A172 (cell line): Measurements from ENCODE around the gene CACNA1H. TPM values are rescaled to one million over a fixed set of nuclear protein-coding genes. Genes with fewer than 3 reads are reported as not detected.
"Not testable (repeated sequence)": the region's sequence is repeated elsewhere in the genome, so short reads cannot be mapped to it uniquely, and the experiment has no call there.

Experiments used
- DNase-seq: peaks from one replicate; pipeline ENCODE4 v3.0.0-alpha.2; 2015; ENCODE audit warnings: low spot score
- total RNA-seq: library from RNA; depleted of rRNA; stranded (reverse); fragments of >200 nt; shearing (Covaris generic); gene quantifications from 2 replicates; pipeline ENCODE4 v1.2.3, GENCODE V29; 2014

CACNA1H gene
- total RNA-seq, 1 experiment from 2014 or later: 3.4 TPM

DNA sequence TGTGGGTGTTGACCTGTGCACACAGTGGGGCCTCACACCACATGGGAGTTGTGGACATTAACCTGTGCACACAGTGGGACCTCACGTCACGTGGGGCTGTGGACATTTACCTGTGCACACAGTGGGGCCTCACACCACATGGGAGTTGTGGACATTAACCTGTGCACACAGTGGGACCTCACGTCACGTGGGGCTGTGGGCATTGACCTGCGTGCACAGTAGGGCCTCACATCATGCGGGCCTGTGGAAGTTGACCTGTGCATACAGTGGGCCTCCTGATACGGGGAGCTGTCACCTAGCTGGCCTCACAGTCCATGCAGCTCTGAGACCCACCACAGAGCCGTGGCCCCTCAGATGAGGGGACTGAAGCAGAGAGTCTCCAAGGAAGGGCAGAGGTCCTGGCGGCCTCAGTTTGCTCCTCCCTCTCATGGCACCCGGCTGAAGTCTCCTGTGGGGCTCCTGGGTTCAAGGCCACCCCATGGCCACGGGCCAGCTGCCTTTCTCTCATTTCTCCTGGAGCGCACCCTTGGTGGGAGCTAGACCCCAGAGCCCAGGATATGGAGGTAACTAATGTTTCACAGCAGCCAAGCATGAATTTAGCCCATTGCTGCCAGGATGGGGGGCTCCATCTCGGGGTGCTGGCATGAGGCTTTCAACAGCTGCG lies 21.0 kb downstream of the CACNA1H start:
- DNase-seq: no peak

DNA sequence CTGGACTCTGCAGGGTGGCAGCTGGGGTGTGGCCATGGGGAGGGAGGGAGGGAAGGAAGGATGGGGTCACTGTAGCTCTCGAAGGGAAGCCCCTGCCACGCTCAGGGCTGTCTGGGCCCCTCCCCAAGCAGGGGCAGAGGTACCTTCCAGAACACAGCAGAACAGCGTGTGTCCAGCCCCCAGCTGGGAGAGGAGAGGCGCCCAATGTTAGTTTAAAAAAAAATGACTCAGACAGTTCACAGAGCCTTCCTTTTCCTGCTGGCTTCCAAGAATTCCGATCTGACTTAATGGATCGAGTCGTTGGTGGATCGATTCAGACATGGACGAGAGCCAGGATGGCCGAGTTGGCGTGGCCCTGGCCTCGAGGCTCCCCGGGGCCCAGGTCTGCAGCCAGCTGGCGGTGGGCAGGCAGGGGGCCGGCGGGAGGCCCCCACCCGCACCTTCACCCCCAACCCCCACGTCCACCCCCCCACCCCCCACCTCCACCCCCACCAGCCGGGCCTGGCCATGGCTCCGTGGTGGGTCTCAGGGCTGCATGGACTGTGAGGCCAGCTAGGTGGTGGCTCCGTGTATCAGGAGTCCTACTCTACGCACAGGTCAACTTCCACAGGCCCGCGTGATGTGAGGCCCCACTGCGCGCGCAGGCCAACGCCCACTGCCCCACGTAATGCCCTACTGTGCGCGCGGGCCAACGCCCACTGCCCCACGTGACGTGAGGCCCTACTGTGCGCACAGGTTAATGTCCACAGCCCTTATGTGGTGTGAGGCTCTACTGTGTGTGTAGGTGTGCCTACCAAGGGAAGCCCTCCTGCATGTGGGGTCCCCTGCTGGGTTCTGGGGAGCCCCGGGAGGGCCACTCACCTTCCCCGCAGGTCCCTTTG lies 21.8 kb downstream of the CACNA1H start:
- peak; percentile 53 for DNase-seq

DNA sequence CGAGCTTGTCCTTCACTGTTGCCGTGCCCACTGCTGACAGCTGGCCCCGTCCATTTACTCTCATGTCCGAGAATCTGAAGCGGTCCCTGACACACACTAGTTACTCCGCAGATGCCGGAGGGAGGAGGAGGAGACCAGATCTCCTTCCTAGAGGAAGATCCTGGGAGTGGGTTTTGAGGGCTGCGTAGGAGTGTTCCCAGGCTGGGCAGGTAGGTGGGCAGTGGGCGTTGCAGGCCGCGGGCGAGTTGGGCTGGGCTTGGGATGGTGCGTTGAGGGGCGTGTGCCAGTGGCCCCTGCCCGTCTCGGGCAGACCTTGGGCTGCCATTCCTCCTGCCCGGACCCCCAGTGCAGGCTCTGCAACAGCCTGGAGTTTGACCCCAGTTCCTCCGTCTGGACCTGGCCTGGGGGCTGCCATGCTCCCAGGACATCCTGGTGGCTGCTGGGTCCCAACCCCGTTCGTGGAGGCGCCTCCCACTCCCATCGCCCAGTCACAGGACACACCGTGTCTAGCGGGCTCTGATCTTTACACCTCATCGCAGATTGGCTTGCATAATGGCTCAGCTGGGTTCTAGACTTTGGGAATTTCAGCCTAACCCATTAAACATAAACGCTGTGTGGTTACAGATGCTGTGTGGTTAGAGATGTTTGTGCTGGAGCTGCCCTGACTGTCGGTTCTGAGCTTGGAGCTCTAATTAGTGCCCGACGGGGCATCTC lies 22.8 kb downstream of the CACNA1H start:
- DNase-seq: peak; percentile 73

DNA sequence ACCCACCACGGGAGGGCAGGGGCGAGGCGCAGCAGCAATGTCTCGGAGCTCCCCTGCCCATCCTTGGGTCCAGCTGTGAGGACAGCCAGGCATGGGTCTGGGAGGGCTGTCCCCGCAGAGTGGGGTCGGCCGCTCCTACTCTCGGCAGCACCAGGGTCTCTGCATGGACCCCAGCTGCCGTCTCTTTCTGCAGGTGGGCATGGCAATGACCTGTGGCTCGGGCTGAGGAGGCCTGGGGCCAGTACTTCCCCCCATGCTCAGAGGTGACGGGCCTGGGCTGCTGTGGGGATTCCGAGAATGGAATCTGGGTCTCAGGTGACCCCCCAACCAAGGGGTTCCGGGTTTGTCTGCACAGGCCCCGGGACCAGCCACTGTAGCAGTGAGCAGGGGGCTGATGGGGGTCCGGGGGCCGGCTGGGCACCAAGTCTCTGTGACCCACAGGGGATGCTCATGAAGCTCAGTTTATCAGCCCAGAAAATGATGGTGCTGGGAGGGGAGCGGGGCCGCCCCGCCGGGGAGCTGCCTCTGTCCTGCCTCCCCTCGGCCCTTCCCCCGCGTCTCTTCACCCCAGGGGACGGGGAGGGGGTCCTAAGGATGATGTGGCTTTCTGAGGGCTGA lies 23.5 kb downstream of the CACNA1H start:
- DNase-seq: no peak

DNA sequence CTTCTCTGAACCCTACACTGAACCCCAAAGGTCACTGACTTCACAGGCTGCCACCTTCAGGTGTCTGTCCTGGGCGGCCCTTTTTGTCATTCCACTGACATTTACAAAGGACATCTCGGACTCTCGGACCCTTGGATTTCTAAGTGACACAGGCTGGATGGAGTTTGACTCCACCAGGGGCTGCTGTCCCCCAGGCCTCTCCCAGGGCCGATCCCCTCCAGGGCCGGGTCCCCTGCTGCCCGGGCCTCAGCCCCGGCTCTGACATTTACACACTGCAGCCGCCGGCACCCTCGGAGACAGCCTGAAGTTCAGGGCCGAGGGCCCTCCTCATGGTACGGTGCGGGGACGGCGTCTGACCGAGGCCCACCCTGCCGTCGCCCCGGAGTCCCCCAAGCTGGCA lies 24.1 kb downstream of the CACNA1H start:
- no peak for DNase-seq

DNA sequence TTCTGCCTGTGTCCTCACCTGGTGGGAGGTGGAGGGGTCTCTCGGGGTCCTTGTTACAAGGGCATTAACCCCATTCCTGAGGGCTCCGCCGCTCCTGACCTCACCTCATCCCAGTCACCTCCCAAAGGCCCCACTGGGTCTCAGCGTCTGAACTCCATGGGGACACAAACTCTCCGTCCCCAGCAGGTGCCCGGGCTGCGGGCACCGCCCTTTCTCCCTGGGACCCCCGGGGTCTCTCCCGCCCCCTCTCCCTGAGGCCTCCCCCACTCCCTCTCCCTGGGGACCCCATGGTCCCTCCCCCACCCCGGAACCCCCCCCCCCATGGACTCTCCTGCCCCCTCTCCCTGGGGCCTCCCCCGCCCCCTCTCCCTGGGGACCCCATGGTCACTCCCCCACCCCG lies 24.8 kb downstream of the CACNA1H start:
- no peak for DNase-seq

DNA sequence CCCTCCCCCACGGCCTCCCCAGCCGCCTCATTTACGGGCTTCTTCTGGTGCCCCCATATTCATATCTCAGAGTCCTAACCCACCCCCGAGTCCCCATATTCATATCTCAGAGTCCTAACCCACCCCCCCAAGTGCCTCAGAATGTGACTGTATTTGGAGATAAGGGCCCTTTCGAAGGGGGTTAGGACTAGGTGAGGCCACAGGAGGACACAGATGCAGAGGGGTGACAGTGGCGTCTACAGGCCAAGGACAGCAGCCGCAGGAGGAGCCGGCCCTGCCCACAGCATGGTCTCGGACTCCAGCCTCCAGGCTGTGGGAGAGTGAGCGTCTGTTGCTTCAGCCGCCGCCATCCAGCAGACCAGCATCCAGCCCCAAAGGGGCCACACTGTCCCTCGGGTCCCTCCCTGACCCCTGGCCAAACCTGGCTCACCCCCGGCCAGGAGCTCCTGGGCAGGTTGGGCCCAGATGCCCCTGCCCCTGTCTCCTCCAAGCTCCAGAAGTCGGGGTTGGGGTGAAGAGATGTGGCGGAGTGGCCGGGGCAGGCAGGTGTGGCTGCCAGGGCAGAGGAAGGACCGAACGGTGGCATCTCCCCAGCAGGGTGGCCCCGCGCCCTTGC lies 25.5 kb downstream of the CACNA1H start:
- no peak for DNase-seq

DNA sequence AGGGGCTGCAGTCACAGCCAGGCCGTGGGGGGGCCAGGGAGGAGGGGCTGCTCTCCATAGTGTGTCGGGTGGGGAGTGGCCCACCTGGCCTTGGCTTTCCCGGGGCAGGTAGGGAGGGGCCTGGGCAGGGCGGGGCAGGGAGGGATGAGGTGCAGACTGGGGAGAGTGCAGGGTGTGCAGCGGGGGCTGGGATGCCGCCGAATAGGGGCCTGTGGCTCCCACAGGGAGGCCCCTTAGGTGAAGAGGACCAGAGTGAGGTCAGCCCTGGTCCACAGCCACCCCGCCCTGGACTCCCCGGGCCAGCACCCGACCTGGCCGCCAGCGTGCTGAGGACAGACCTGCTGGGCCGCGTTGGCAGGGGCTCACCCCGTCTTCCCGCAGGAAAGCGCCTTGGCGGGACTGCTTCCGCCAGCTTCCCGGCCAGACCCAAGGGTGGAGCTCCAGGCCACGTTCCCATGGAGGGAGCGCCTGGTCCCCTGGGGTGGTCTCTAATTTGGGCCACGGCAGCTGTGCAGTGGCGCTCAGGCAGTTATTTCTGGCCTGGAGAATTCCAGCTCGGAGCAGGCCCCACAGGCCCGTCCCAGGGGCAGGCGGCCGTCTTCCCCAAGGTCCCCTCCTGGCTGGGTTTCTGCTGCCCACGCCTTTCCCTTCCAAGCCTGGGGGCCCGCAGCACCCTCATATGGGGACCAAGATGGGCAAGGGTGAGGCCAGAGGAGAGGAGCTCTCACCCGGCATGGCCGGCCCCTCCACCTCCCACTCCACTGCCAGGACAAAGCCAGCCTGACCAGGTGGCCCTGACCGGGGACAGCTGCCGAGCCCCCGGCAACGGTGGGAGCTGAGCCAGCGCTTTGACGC lies 27.9 kb downstream of the CACNA1H start:
- DNase-seq: no peak

DNA sequence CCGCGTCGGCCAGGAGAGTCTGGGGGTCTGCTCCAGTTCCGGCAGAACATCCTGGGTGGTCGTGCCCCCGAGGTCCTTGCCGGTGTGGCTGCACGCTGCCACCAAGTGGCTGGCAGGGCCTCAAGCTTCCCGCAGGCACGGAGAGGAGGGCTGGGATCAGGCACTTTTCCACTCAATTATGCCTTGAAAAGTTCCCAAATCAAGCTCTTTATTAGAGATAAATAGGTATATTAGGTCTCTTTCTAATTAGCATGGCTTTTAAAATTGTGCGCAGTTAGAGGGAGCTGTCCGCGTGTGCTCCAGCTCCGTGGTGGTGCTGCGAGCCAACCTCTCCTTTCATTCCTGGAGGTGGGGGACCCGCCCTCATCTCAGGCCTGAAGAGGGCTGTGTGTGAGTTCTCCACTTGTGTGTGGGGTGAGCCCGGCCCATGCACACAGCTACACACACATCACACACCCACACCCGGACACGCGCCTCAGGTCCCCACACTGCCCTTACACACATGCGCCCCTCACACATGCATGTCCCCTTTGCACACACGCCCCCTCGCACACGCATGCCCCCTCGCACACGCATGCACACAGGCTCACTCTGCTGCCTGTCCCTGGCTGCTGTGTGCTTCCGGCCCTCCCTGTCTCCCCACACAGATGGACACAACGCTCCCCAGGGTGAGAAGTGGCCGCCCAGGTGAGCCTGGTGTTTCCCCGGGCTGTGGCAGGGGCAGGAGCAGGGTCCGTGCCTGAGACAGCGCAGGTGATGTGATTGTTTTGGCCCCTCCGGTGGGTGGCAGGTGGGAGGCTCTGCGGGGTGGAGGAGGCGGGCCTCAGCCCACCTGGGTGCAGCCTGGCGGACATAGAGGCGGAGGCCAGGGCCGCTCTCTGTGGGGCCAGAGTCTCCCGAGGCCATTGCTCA lies 28.8 kb downstream of the CACNA1H start:
- no peak for DNase-seq

DNA sequence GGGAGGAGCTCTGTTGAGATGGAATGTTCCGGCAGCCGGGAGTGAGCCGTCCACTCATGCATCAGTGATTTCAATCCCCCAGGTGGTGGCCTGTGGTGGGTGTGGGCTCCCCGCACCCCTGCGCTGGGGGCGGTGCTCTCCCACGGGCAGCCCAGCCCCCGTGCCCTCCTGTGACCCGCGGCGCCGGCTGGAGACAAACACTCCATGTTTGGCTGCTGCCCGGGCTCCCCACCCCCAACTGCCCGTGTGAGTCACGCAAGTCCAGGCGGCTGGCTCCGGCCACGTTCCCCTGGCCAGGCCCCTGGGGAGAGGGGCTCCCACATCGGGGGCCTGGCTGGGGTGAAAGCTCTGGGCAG lies 29.4 kb downstream of the CACNA1H start:
- peak; percentile 78 for DNase-seq

DNA sequence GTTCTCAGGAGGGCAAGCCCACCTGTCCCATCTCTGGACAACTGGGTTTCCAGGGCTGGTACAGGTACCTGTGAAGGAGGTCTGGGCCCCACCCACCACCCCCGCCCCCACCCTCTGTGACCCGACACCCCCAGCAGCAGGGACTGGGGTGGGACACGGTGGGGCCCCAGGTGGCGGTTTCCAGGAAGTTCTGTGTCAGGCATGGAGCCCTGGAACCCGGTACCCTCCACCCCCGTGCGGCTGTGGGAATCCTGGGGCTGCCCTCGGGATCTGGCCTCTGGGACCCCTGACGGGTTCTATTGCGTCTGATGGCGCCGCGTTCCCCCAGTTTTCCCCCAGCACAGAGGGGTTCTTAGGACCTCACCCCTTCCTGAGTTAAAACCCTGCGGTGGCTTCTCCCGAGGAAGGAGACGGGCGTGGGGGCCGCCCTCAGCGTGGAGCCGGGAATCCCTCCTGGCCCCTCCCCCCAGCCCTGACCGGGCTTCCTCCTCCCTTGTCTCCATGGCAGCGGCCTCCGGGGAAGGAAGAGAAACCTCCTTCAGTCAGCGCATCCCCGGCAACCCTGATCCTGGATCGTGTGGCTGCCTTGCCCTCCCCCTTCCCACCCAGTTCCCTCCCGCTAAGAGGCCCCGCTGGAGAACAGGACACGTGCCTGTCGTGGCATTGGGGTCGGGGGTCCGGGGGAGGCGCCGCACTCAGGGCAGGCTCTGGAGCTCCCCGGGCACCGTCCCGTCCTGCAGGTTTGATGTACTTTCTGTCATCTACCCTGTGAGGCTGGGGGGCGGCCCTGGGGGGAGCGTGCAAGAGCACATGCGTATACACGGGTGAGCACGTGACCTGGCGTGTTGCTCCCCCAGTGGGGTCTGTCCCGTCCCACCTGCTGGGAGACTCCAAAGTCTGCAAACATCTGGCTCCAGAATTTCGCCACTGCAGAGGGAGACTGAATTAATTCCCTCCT lies 30.3 kb downstream of the CACNA1H start:
- peak; percentile 75 for DNase-seq

DNA sequence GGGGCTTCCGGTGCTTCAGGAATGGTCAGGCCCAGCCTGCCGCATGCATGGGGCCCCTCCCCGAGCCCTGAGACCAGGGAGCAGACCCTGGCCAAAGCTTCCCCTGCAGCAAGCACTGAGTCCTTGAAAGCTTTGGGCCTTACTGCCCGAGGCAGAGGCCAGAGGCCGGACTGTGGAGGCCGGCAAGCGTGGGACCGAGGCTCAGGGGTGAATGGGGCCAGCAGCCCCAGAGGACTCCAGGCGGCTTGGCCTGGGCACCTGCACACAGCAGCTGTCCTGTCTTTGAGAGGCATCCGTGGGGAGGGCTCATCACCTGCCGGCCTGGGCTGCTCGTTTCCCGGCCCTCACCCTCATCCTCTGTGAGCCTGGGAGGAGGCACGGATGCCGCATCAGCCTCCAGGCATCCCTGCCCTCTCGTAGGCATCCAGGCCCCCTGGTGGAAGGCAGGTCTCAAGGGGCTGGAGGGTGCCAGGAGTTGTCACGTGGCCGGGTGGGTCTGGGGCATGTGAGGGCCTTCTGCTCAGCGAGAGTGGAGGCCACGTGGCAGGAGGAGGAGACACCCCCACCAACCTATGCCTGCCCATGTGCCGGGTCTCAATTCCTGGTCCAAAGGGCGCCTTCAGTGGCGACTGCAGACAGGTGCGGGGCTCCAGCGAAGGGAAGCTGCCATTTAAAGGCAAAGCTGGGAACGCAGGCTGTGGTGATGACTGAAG lies 31.4 kb downstream of the CACNA1H start:
- DNase-seq: no peak

DNA sequence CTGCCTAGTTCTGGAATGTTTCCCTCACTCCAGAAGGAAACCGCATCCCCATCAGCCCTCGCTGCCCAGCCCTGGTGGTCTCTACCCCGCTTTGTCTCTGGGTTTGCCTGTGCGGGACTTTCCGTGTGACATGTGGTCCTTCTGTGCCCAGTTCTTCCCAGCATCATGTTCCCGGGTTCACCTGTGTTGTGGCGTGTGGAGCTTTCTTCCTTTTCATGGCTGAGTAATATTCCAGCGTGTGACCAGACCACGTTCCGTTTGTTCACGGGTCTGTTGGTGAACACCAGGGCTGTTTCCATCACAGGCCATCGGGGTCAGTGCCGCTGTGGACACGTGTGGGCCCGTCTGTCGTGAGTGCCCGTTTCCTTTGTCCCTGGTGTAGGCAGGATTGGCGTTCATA lies 32.1 kb downstream of the CACNA1H start:
- DNase-seq: no peak

DNA sequence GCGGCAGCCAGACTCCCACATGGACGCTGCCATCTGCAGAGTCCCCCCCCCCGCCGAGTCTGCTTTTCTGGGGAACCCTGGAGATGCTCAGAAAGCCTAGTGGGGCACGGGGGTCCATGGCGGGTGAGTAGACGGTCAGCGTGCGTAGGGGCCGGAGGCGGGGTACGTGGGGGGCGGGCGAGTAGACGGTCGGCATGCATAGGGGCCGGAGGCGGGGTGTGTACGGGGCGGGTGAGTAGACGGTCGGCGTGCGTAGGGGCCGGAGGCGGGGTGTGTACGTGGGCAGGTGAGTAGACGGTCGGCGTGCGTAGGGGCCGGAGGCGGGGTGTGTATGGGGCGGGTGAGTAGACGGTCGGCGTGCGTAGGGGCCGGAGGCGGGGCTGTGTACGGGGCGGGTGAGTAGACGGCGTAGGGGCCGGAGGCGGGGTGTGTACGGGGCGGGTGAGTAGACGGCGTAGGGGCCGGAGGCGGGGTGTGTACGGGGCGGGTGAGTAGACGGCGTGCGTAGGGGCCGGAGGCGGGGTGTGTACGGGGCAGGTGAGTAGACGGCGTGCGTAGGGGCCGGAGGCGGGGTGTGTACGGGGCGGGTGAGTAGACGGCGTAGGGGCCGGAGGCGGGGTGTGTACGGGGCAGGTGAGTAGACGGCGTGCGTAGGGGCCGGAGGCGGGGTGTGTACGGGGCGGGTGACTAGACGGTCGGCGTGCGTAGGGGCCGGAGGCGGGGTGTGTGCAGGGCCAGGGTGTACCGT lies 32.7 kb downstream of the CACNA1H start:
- not testable (repeated sequence) for DNase-seq

DNA sequence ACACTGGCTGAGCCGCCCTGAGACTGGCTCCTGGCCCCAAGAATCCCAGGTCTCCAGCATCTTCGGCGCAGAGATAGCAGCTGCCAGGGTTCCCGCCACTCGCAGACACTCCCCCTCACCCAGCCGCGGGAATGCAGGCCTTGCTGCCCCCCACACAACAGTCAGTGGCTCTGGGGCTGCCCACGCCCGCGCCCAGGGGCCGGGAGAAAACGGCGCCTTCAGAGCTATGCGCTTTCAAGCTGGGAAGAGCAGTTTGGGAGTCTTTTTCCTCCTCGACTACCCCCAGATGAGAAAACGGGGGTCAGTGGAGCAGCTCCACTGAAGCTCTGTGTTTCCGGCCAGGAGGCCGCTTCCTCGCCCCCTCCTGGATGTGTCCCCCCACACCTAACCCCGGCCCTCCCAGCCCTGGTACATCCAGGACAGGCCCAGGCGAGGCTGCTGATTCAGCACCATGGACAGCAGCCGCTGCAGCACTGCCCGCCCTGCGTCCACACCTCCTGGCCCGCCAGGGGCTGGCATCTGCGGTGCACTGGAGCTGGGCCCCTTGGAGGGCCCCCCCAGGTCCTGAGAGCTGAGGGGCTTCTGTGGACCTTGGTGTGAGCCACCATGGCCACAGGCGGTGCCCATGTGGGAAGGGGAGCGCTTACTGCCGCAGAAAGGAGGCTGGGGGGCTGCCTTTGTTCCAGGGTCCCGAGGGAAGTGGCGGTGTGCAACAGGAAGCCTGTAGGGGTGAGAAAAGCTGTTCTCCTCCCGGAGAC lies 35.7 kb downstream of the CACNA1H start:
- DNase-seq: peak; percentile 37

DNA sequence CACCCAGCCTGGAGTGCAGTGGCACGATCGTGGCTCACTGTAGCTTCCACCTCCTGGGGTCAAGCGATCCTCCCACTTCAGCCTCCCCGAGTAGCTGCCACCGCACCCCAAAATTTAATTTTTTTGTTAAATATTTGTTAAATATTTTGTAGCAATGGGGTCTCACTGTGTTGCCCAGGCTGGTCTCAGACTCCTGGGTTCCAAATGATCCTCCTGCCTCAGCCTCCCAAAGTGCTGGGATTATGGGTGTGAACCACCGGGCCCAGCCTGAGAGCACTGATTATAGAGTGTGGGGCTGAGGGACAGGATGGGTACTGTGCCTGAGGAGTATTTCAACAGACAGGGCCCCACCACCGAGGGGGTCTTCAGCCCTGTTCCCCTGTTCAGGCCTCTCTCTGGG lies 36.5 kb downstream of the CACNA1H start:
- DNase-seq: no peak
